ENCODE results near the gene GRB10. TPM values are rescaled to one million over a fixed set of nuclear protein-coding genes. Genes with fewer than 3 reads are reported as not detected.
A peak's percentile ranks its signal among the peaks of the same experiment; 100 is the strongest.

GRB10 gene
- polyA plus RNA-seq, 3 donors: 1.3 to 3.1 (median 1.5) TPM

GRCh38 chr7:50648570-50649169, 134.0 kb downstream of the GRB10 start:
- no peak overlapping the region for H2AFZ ChIP-seq (ENCODE audit: insufficient read depth, low read depth, low read length, poor library complexity, severe bottlenecking)
- DNase-seq: no peak
- no peak overlapping the region for H3K4me2 ChIP-seq (replicated peaks; ENCODE audit: extremely low read depth, low read length, poor library complexity, severe bottlenecking)
- no peak overlapping the region for H3K4me3 ChIP-seq (replicated peaks in 1 of 3; ENCODE audit: low read depth in 2 of 3, low read length in 3 of 3)
- no peak overlapping the region for H3K27ac ChIP-seq (ENCODE audit: low read depth in 1 of 2, low read length in 2 of 2)
- WGBS (ENCODE audit: insufficient coverage): 100% methylated on average over 2 of the region's 8 CpGs
- intact Hi-C loops (cut with micrococcal nuclease): no loop called here
- Mint-ChIP-seq H3K36me3 (peaks cover 0 to 5% of the 10 kb centered on the region in 2 donors), H3K4me1 (peaks cover 11% of the 10 kb centered on the region), H3K9me3 (no peaks in the 10 kb centered on the region), H3K27ac (peak overlapping the region in 1 of 7 donors; percentile 12), H3K27me3 (ENCODE audit: low read depth in 3 of 3) (peaks cover 0 to 7% (median 0%) of the 10 kb centered on the region in 3 donors), H3K4me3 (no peak overlapping the region)
- H3K9me3 ChIP-seq (replicated peaks in 1 of 2; ENCODE audit: control insufficient read depth in 1 of 2, insufficient read depth in 1 of 2, low read length in 2 of 2): no peaks in the 10 kb centered on the region
- no peaks in the 10 kb centered on the region for H3K36me3 ChIP-seq (replicated peaks in 1 of 2; ENCODE audit: control insufficient read depth in 1 of 2, insufficient read depth in 2 of 2, low read length in 2 of 2)
- no peak overlapping the region for H3K9ac ChIP-seq (ENCODE audit: insufficient read depth, low read length, poor library complexity, severe bottlenecking)
- no peaks in the 10 kb centered on the region for H4K20me1 ChIP-seq (ENCODE audit: insufficient read depth, low read length)
- TF ChIP-seq CTCF (IDR thresholded peaks at IDR 0.05): no peak
- peaks cover 7 to 10% of the 10 kb centered on the region in 2 donors for H3K4me1 ChIP-seq (ENCODE audit: control insufficient read depth in 1 of 2, insufficient read depth in 2 of 2, low read length in 2 of 2)
- no peaks in the 10 kb centered on the region for H3K27me3 ChIP-seq (ENCODE audit: control insufficient read depth in 2 of 2, insufficient read depth in 2 of 2, low read length in 2 of 2)
- H3K79me2 ChIP-seq (ENCODE audit: insufficient read depth, low read length): no peaks in the 10 kb centered on the region

GRCh38 chr7:50648076-50648475, 134.6 kb downstream of the GRB10 start:
- Mint-ChIP-seq H3K9me3 (no peaks in the 10 kb centered on the region), H3K27ac (no peak overlapping the region), H3K36me3 (peaks cover 0 to 5% of the 10 kb centered on the region in 2 donors), H3K27me3 (ENCODE audit: low read depth in 3 of 3) (peaks cover 0 to 7% (median 0%) of the 10 kb centered on the region in 3 donors), H3K4me1 (peaks cover 5% of the 10 kb centered on the region), H3K4me3 (no peak overlapping the region)
- Histone ChIP-seq H4K20me1 (ENCODE audit: insufficient read depth, low read length) (no peaks in the 10 kb centered on the region), H3K4me1 (ENCODE audit: control insufficient read depth in 1 of 2, insufficient read depth in 2 of 2, low read length in 2 of 2) (peaks cover 2 to 4% of the 10 kb centered on the region in 2 donors), H3K4me3 (replicated peaks in 1 of 3; ENCODE audit: low read depth in 2 of 3, low read length in 3 of 3) (no peak overlapping the region), H3K4me2 (replicated peaks; ENCODE audit: extremely low read depth, low read length, poor library complexity, severe bottlenecking) (no peak overlapping the region), H3K27ac (ENCODE audit: low read depth in 1 of 2, low read length in 2 of 2) (no peak overlapping the region), H3K36me3 (replicated peaks in 1 of 2; ENCODE audit: control insufficient read depth in 1 of 2, insufficient read depth in 2 of 2, low read length in 2 of 2) (no peaks in the 10 kb centered on the region), H3K27me3 (ENCODE audit: control insufficient read depth in 2 of 2, insufficient read depth in 2 of 2, low read length in 2 of 2) (no peaks in the 10 kb centered on the region), H3K9me3 (replicated peaks in 1 of 2; ENCODE audit: control insufficient read depth in 1 of 2, insufficient read depth in 1 of 2, low read length in 2 of 2) (no peaks in the 10 kb centered on the region), H2AFZ (ENCODE audit: insufficient read depth, low read depth, low read length, poor library complexity, severe bottlenecking) (no peak overlapping the region), H3K79me2 (ENCODE audit: insufficient read depth, low read length) (no peaks in the 10 kb centered on the region), H3K9ac (ENCODE audit: insufficient read depth, low read length, poor library complexity, severe bottlenecking) (no peak overlapping the region)
- no peak for TF ChIP-seq CTCF (IDR thresholded peaks at IDR 0.05)
- intact Hi-C loops (cut with micrococcal nuclease): no loop called here
- DNase-seq: no peak
- 95% methylated on average over 11 of the region's 11 CpGs for WGBS (ENCODE audit: insufficient coverage)

Data from CD14-positive monocyte (primary cell).